SK-N-MC (cell line): ENCODE measurements around the gene RBMS3.

Source experiments
- DNase-seq: peaks from one replicate; pipeline ENCODE4 v3.0.0-alpha.2; 2011; ENCODE audit warnings: low read depth, low spot score
- H3K27ac ChIP-seq: fragments of 200-600 bp; sonication (generic); 2 replicates; pipeline ENCODE4 v1.5.1; 2016; ENCODE audit warnings: mixed run types
- H3K36me3 ChIP-seq: fragments of 200-600 bp; sonication (generic); 2 replicates; pipeline ENCODE4 v1.6.1; 2017; ENCODE audit warnings: antibody characterized with exemption, low read length, mixed read lengths; ENCODE audit not compliant: insufficient read depth
- H3K4me3 ChIP-seq: fragments of 200-600 bp; sonication (generic); 2 replicates; pipeline ENCODE4 v1.5.1; 2016
- H3K9ac ChIP-seq: fragments of 200-600 bp; sonication (generic); 2 replicates; pipeline ENCODE4 v1.8.0; 2017; ENCODE audit warnings: mixed run types, mixed read lengths; ENCODE audit not compliant: insufficient read length
- H3K9me3 ChIP-seq: fragments of 200-600 bp; sonication (generic); 2 replicates; pipeline ENCODE4 v1.6.1; 2017; ENCODE audit warnings: low read depth, mild to moderate bottlenecking, antibody characterized with exemption, low read length, moderate library complexity, mixed read lengths
- EZH2 ChIP-seq: fragments of 200-600 bp; sonication (generic); IDR thresholded peaks from one replicate; pipeline ENCODE4 v1.6.1; 2017; ENCODE audit warnings: antibody characterized with exemption
- FOXP2 ChIP-seq: optimal IDR thresholded peaks from 2 replicates; pipeline ENCODE3; 2011; ENCODE audit warnings: mild to moderate bottlenecking, moderate library complexity; ENCODE audit not compliant: insufficient read depth; ENCODE audit errors: extremely low read length, control extremely low read depth
- POLR2AphosphoS5 ChIP-seq: IDR thresholded peaks from 2 replicates; pipeline ENCODE4 v1.6.1; 2012; ENCODE audit warnings: mild to moderate bottlenecking, low read depth, low read length, borderline replicate concordance

RBMS3 gene

DNA sequence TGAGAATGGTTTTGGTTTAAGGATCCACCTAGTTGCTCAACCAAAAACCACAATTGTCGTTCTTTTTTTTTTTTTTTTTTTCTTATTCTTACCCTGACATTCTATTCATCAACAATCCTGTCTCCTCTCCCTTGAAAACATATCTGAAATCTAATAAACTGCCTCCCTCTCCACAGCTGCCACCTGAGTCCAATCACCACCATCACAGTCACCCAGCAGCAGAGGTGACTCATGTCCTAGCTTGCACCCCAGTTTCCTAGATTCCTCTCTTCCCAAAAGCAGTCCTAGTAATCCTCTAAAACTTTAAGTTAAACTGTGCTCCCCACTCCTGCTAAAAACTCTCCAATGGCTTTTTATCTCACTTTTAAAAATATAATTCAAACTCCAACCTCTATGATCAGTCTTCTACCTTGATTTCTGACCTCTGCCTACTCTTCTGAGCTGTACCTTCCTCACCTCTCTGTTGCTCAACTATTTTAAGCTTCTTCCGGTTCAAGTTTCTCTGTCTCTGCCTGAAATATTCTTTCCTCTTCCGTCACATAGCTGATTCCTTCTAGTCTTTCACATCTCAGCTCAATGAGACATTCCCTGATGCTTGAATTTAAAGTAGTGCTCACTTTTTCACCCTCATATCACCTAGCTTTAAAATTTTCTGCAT lies 33.7 kb upstream of the RBMS3 start:
- Histone ChIP-seq H3K9me3 (no peaks in the 10 kb centered on the region), H3K9ac (no peak overlapping the region), H3K36me3 (no peaks in the 10 kb centered on the region), H3K4me3 (no peak overlapping the region), H3K27ac (no peak overlapping the region)
- TF ChIP-seq POLR2AphosphoS5 (no peak), FOXP2 (no peak), EZH2 (no peak)
- DNase-seq, result no peak

DNA sequence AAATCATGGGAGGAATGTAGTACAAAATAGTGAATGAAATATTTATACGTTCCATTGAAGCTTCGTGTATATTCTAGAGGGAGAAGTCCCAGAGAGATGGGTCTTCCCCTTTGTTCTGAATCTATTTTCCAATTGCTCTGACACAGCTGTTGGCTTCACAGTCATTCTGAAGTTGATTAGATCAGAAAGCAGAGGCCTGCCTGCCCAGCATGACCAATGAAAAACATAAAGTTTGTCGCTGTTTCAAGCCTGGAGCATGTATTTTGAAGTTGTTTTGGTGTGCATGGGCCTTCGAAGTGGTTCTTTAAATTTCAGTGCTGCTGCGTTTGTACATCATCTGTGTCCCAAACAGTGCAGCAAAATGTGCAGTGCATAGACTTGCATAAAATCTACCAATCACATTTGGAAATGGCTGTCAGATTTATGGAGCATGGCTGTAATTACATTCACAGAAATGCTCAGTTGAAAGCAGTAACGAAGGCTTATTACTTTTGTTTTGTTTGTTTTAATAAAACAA lies 31.0 kb upstream of the RBMS3 start:
- TF ChIP-seq FOXP2, result no peak
- TF ChIP-seq POLR2AphosphoS5, result no peak
- TF ChIP-seq EZH2, result no peak
- Histone ChIP-seq H3K9ac (no peak overlapping the region), H3K27ac (no peak overlapping the region), H3K4me3 (no peak overlapping the region), H3K36me3 (no peaks in the 10 kb centered on the region), H3K9me3 (no peaks in the 10 kb centered on the region)
- no peak for DNase-seq

DNA sequence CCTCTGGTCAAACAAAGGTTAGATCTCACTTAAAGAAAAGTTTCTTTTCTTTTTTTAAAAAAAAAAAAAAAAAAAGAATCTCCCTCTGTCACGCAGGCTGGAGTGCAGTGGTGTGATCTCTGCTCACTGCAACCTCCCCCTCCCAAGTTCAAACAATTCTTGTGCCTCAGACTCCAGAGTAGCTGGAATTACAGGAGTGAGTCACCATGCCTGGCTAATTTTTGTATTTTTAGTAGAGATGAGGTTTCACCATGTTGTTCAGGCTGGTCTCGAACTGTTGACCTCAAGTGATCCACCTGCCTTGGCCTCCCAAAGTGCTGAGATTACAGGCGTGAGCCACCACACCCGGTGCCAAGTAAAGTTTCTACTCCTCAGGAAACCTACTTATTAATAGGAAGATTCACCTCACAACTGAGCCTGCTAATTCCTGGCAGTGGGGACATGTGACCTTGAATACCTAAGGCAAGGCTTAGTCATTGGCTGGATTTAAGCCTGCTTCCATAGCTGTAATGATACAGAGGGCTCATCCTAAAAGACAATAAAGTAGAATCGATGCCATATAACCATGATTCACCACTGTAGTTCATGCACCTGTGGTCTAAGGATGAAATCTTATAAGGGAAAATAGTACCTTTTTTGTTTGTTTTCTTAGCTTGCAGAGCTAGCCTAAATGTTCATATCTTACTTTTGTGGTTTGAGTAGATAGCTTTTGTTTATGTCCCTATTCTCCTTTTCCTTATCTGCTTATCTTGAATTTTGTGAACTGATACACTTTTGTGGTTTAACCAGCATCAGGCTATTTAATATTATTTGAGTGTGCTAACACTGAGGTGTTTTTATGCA lies 24.8 kb upstream of the RBMS3 start:
- no peak overlapping the region for H3K27ac ChIP-seq
- no peaks in the 10 kb centered on the region for H3K9me3 ChIP-seq
- DNase-seq, result no peak
- H3K9ac ChIP-seq, result no peak overlapping the region
- no peaks in the 10 kb centered on the region for H3K36me3 ChIP-seq
- no peak overlapping the region for H3K4me3 ChIP-seq
- no peak for TF ChIP-seq FOXP2
- TF ChIP-seq EZH2, result no peak
- no peak for TF ChIP-seq POLR2AphosphoS5

DNA sequence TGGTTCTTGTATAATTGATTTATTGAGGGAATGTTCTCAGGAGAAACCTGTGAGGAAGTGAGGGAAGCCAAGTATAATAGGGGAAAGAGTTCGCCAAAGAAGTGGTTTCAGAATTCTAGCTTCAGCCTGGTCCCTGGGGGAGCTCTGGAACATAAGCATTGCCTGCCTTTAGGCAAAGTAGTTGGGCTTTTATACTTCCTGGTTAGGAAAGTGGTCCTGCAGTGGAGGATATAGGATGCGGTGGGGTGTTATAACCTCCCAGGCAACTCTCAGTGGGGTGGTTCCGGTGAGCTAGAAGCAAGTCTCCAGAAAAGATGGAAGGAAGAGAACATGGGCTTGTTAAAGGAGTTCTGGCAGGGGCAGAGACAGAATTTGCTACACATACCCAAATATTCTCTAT lies 22.7 kb upstream of the RBMS3 start:
- Histone ChIP-seq H3K9ac (no peak overlapping the region), H3K4me3 (peak overlapping the region; percentile 60), H3K36me3 (no peaks in the 10 kb centered on the region), H3K9me3 (no peaks in the 10 kb centered on the region), H3K27ac (peak overlapping the region; percentile 68; the same call in 1 of the 2 replicates)
- TF ChIP-seq EZH2, result no peak
- TF ChIP-seq POLR2AphosphoS5, result no peak
- no peak for TF ChIP-seq FOXP2
- peak; percentile 77 for DNase-seq

DNA sequence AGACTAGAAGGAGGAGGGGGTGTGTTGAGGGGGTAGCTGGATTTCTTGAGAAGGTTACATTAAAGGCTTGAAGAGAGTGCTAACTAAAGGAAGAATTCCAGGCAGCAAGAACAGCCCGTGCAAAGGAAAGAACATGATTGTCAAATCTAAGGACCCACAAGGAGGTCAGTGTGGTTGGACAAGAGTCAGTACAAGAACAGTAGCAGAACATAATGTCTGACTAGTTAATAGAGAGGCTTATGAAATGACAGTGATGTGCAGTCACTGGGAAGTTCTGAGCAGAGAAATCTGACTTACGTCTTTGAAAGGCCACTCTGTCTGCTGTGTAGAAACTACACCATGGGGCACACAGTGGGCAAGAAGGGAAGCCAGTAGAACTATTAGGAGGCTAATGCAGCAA lies 19.8 kb upstream of the RBMS3 start:
- Histone ChIP-seq H3K4me3 (no peak overlapping the region), H3K36me3 (no peaks in the 10 kb centered on the region), H3K27ac (no peak overlapping the region), H3K9ac (no peak overlapping the region), H3K9me3 (no peaks in the 10 kb centered on the region)
- TF ChIP-seq EZH2 (no peak), POLR2AphosphoS5 (no peak), FOXP2 (no peak)
- DNase-seq, result no peak

DNA sequence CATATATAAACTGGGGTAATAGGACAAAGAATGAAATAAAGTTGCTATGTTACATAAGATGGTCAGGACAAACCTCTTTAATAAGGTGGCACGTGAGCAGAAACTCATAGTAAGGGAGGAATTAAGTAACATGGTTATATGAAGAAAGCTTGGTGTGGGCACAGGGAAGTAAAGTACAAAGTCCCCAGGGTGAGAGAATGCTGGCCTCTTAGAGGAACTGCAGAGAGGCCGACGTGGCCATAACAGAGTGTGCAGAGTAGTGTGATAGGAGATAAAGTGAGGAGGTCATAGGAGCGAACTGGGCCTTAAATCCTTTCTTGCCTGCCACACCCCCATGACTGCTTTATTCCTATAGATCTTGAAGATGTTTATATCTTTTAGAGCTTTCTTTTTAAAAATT lies 17.4 kb upstream of the RBMS3 start:
- Histone ChIP-seq H3K9me3 (no peaks in the 10 kb centered on the region), H3K4me3 (no peak overlapping the region), H3K9ac (no peak overlapping the region), H3K27ac (no peak overlapping the region), H3K36me3 (no peaks in the 10 kb centered on the region)
- TF ChIP-seq FOXP2, result no peak
- TF ChIP-seq POLR2AphosphoS5, result no peak
- no peak for TF ChIP-seq EZH2
- no peak for DNase-seq

DNA sequence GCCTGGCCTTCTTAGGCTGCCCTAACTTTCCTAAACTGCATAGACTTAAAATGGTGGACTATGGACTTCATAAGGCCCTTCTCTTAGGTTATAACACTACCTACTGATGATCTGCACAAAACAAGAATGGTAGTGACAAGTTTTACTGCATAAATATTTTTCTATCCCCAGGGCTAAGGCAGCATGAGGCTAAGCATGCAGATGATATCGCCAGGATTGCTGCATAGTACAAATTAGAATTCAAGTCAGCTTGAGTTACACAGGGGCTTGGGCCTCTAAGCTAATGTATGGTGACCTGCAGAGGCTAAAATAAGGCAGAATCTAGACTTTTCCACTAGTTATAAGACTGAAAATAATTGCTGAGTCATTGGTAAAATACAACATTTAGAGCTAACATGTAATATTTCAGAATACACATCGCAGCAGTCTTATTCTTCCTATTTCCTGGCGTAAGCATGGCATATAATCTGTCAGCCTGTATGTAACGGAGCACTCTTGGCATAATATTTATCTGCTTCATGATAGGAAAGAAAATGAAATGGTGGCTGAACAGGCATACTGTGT lies 15.3 kb upstream of the RBMS3 start:
- no peak for DNase-seq
- Histone ChIP-seq H3K27ac (no peak overlapping the region), H3K36me3 (no peaks in the 10 kb centered on the region), H3K4me3 (no peak overlapping the region), H3K9ac (no peak overlapping the region), H3K9me3 (no peaks in the 10 kb centered on the region)
- TF ChIP-seq EZH2 (no peak), POLR2AphosphoS5 (no peak), FOXP2 (no peak)

DNA sequence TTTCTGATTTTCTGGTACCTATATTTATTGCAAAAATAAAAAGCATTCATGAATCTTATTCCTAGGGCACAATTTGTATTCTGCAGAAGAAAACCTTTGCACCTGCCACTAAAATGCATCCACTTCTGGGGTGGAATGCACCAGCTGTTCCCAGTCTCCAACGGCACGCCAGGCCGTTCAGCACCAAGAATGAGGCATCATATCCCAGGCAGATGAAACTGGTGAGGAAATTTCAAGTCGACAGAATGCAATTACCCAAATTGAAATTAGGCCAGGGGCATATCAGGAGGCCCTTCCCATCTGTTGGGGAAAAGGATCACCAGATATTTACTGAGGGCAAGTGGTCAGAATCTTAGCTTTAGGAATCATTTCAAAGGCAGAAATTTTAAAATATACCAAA lies 13.6 kb upstream of the RBMS3 start:
- Histone ChIP-seq H3K9ac (no peak overlapping the region), H3K36me3 (no peaks in the 10 kb centered on the region), H3K9me3 (no peaks in the 10 kb centered on the region), H3K4me3 (no peak overlapping the region), H3K27ac (no peak overlapping the region)
- TF ChIP-seq FOXP2 (no peak), EZH2 (no peak), POLR2AphosphoS5 (no peak)
- no peak for DNase-seq
